ENCODE results near the gene UBE2G2.

UBE2G2 gene

DNA sequence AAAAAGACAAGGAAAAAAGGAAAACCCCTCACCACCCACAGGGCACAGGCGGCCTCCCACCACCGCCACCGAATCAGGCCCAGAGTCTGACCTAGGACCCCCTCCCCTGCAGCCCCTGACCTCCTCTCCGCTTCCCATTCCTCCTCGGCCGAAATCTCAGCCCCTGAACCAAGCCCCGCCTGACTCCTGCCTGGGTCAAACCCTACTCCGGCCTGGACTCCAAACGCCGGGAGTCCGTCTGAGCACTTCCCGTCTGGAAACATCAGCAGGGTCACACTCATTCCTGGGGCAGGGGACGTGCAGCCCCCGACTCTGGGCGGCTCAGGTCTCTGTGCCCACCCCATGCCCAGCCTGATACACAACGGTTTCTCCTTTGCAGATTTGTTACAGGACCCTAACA, 42.6 kb upstream of the UBE2G2 start:
- peaks cover under 1 to 8% of the 10 kb centered on the region in 2 donors for H3K36me3 ChIP-seq (ENCODE audit: control insufficient read depth in 1 of 2, insufficient read depth in 2 of 2, low read length in 2 of 2)
- H3K4me3 ChIP-seq (ENCODE audit: low read depth in 1 of 2, low read length in 2 of 2), result no peak overlapping the region
- H3K4me1 ChIP-seq (ENCODE audit: control insufficient read depth in 1 of 2, insufficient read depth in 2 of 2, low read length in 2 of 2), result peaks cover 7 to 19% of the 10 kb centered on the region in 2 donors
- H3K27me3 ChIP-seq (ENCODE audit: low read depth, low read length), result no peaks in the 10 kb centered on the region
- no peak overlapping the region for H3K27ac ChIP-seq (ENCODE audit: low read length)
- H3K9me3 ChIP-seq (ENCODE audit: control insufficient read depth in 1 of 2, low read length in 2 of 2), result no peaks in the 10 kb centered on the region

DNA sequence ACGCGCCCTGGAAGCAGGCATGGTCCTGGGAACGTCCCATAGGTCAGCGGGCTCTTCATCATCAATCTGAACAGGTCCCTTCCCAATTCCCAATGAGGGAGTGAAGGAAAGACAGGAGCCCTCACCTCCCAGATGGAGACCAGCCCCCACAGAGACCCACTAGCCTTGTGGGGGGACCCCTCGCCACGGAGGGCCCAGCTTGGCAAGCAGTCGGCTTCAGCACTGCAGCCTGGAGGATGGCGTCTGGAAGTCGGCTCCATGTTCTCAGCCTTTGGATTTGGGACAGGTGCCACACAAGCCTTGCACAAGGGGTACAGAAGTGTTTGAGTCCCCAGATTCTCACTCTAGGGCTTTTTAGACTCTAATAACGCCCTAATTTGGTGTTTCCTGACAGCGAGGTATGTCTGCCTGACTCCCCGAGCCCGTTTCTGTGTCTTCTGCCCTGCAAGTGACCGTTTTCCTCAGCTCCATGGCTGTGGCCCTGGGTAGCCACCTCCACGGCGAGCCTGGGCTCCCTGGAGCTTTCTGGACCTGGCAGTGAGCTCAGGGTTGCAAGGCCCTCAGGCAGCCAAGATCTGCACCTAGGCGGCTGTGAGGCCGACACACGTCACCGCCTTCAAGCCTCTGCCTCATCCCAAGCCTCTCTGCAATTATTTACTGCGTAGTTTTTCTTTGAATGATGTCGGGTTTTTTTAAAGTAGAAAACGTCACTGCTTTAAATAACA, 41.3 kb upstream of the UBE2G2 start:
- Histone ChIP-seq H3K4me3 (ENCODE audit: low read depth in 1 of 2, low read length in 2 of 2) (no peak overlapping the region), H3K36me3 (ENCODE audit: control insufficient read depth in 1 of 2, insufficient read depth in 2 of 2, low read length in 2 of 2) (no peaks in the 10 kb centered on the region), H3K27ac (ENCODE audit: low read length) (no peak overlapping the region), H3K4me1 (ENCODE audit: control insufficient read depth in 1 of 2, insufficient read depth in 2 of 2, low read length in 2 of 2) (peaks cover 7 to 19% of the 10 kb centered on the region in 2 donors), H3K27me3 (ENCODE audit: low read depth, low read length) (no peaks in the 10 kb centered on the region), H3K9me3 (ENCODE audit: control insufficient read depth in 1 of 2, low read length in 2 of 2) (no peaks in the 10 kb centered on the region)

DNA sequence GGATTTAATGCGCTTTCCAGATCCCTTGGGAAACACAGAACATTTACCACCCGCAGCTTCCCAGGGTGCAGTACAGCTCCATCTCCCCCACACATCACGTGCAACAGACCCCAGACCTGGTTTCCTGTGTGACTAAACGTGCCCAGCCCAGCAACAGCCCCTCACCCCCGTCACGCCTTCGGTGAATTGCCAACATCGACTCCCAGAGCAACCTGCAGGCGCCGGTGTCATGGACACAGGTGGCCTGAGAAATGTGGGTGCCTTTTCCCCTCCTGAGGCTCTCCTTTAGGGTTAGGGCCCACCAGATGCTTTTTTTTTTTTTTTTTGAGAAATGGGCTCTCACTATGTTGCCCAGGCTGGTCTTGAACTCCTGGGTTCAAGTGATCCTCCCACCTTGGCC, 40.5 kb upstream of the UBE2G2 start:
- H3K4me1 ChIP-seq (ENCODE audit: control insufficient read depth in 1 of 2, insufficient read depth in 2 of 2, low read length in 2 of 2), result peaks cover 7 to 19% of the 10 kb centered on the region in 2 donors
- no peaks in the 10 kb centered on the region for H3K9me3 ChIP-seq (ENCODE audit: control insufficient read depth in 1 of 2, low read length in 2 of 2)
- H3K27ac ChIP-seq (ENCODE audit: low read length), result no peak overlapping the region
- H3K27me3 ChIP-seq (ENCODE audit: low read depth, low read length), result no peaks in the 10 kb centered on the region
- no peak overlapping the region for H3K4me3 ChIP-seq (ENCODE audit: low read depth in 1 of 2, low read length in 2 of 2)
- H3K36me3 ChIP-seq (ENCODE audit: control insufficient read depth in 1 of 2, insufficient read depth in 2 of 2, low read length in 2 of 2), result no peaks in the 10 kb centered on the region

DNA sequence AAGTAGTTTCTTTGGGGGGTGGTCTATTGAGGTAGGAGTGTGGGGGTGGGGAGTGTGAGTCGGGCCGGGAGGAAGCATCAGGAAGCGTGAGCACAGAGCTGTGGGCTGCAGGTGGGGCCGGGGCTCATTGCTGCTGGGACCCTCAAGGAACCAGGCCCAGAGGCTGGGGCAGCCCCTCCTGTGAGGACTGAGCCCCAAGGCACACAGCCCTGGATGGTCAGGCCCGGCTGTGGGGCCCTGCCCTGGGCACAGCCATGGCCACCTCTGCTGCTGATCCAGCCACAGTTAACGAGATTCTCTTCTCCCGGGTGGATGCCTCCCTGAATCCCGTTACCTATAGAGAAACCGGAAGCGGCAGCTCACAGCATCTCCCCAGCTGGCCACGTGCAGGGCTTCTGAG, 39.2 kb upstream of the UBE2G2 start:
- no peaks in the 10 kb centered on the region for H3K9me3 ChIP-seq (ENCODE audit: control insufficient read depth in 1 of 2, low read length in 2 of 2)
- no peaks in the 10 kb centered on the region for H3K36me3 ChIP-seq (ENCODE audit: control insufficient read depth in 1 of 2, insufficient read depth in 2 of 2, low read length in 2 of 2)
- no peaks in the 10 kb centered on the region for H3K27me3 ChIP-seq (ENCODE audit: low read depth, low read length)
- H3K4me3 ChIP-seq (ENCODE audit: low read depth in 1 of 2, low read length in 2 of 2), result no peak overlapping the region
- no peak overlapping the region for H3K27ac ChIP-seq (ENCODE audit: low read length)
- peaks cover 0 to 13% of the 10 kb centered on the region in 2 donors for H3K4me1 ChIP-seq (ENCODE audit: control insufficient read depth in 1 of 2, insufficient read depth in 2 of 2, low read length in 2 of 2)

DNA sequence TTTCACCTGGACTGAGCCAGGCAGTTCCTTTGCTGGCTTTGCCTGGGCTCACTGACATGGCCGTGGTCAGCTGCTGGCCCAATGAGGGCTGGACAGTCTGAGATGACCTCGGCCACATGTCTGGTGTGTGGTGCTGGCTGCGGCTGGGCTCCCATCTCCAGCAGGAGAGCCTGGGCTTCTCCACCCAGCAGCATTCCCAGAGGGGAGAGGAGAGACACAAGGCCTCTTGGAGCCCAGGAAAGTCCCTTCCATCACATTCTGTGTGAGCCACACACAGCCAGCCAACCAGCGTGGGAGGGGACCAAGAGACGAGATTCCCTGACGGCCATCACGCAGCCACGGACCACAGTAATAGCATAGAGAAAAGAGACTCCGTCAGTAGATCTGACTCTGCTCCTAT, 37.3 kb upstream of the UBE2G2 start:
- Histone ChIP-seq H3K27me3 (ENCODE audit: low read depth, low read length) (no peaks in the 10 kb centered on the region), H3K9me3 (ENCODE audit: control insufficient read depth in 1 of 2, low read length in 2 of 2) (no peaks in the 10 kb centered on the region), H3K4me1 (ENCODE audit: control insufficient read depth in 1 of 2, insufficient read depth in 2 of 2, low read length in 2 of 2) (peaks cover 0 to 7% of the 10 kb centered on the region in 2 donors), H3K4me3 (ENCODE audit: low read depth in 1 of 2, low read length in 2 of 2) (no peak overlapping the region), H3K36me3 (ENCODE audit: control insufficient read depth in 1 of 2, insufficient read depth in 2 of 2, low read length in 2 of 2) (no peaks in the 10 kb centered on the region), H3K27ac (ENCODE audit: low read length) (no peak overlapping the region)

DNA sequence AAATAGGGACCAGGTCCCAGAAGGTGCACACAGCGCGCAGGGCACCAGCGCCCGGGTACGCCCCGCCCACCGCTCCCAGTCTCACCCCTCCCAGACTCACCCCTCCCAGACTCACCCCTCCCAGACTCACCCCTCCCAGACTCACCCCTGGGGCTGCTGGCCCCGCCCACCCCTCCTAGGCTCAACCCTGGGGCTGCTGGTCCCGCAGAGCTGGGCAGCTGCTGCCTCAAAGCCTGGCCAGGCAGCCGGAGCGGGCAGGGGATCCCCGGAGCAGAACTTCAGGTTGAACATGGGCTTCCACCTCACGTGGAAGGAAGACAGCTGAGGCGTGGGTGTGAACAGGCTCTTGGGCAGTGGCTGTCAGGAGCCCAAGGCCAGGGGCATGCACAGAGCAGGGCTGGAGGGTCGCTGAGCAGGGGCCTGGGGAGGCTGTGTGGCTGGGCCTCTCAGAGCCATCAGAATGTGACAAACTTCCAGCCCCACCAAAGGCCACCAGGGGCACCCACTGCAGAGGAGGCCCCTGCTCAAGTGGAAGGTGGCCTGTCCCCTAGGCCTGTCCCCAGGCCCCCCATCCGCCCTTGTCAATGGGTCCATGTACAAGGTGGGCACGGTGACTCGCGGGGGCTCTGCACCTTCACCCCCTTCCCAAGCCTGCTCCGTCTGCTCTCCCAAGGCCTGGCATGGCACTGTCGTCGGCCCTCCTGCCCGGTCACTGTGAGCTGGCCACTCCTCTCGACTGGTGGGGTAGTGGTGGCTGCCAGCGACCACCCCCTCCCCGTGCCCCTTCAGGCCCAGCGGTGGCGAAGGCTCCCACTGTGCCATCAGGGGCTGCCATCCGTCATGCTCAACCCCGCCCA, 36.6 kb upstream of the UBE2G2 start:
- no peak overlapping the region for H3K27ac ChIP-seq (ENCODE audit: low read length)
- H3K4me3 ChIP-seq (ENCODE audit: low read depth in 1 of 2, low read length in 2 of 2), result no peak overlapping the region
- H3K27me3 ChIP-seq (ENCODE audit: low read depth, low read length), result no peaks in the 10 kb centered on the region
- H3K9me3 ChIP-seq (ENCODE audit: control insufficient read depth in 1 of 2, low read length in 2 of 2), result no peaks in the 10 kb centered on the region
- H3K36me3 ChIP-seq (ENCODE audit: control insufficient read depth in 1 of 2, insufficient read depth in 2 of 2, low read length in 2 of 2), result no peaks in the 10 kb centered on the region
- peaks cover 0 to 7% of the 10 kb centered on the region in 2 donors for H3K4me1 ChIP-seq (ENCODE audit: control insufficient read depth in 1 of 2, insufficient read depth in 2 of 2, low read length in 2 of 2)

DNA sequence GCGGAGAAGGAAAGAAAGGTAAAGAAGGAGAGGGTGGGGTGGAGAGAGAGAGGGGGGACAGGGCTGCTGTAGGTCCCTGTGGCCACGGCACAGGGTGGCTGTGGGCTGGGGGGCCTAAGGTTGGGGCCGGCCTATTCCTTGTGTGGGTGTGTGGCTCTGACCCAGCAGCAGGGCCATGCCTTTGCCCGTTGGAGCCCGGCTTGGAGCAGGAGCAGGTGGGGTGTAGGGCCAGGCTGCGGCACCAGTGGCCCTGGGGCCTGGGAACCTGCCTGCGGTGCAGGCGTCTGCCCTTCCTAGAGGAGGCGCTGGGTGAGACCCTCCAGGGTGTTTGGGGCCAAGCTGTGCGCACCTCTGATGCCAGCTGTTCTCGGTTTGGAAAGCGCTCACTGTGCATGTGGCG, 35.9 kb upstream of the UBE2G2 start:
- Histone ChIP-seq H3K27me3 (ENCODE audit: low read depth, low read length) (no peaks in the 10 kb centered on the region), H3K9me3 (ENCODE audit: control insufficient read depth in 1 of 2, low read length in 2 of 2) (no peaks in the 10 kb centered on the region), H3K27ac (ENCODE audit: low read length) (no peak overlapping the region), H3K36me3 (ENCODE audit: control insufficient read depth in 1 of 2, insufficient read depth in 2 of 2, low read length in 2 of 2) (no peaks in the 10 kb centered on the region), H3K4me3 (ENCODE audit: low read depth in 1 of 2, low read length in 2 of 2) (no peak overlapping the region), H3K4me1 (ENCODE audit: control insufficient read depth in 1 of 2, insufficient read depth in 2 of 2, low read length in 2 of 2) (peaks cover 0 to 7% of the 10 kb centered on the region in 2 donors)

DNA sequence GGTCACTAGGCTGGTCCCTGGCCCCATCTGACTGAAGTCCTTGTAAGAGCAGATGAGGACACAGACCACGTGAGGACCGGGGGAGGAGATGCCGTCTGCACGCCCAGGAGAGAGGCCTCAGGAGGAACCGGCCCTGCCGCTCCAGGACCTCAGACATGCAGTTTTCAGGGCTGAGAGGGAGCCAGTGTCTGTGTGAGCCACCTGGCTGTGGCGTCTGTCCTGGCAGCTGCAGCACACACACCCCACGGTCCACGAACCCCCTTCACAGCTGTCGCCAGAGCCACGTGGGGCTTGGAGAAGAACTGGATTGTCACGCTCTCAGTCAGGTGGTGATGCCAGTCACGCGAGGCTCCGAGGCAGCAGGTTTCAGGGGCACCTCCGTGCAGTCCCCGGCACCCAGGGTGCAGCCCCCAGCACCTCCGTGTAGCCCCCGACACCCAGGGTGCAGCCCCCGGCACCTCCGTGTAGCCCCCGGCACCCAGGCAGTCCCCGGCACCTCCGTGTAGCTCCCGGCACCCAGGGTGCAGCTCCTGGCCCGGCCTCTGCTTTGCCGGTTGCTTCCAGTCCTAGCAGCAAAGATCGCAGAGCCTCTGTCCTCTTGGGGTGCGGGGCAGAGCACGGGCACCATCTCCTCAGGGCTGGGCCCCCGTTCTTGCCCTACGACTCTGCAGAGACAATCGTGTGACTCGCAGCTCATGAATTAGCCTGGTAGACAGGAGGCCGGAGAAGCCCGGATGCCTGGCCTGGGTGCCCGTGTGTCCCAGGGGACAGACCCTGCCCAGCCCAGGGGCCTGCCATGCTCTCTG, 35.2 kb upstream of the UBE2G2 start:
- no peaks in the 10 kb centered on the region for H3K9me3 ChIP-seq (ENCODE audit: control insufficient read depth in 1 of 2, low read length in 2 of 2)
- H3K36me3 ChIP-seq (ENCODE audit: control insufficient read depth in 1 of 2, insufficient read depth in 2 of 2, low read length in 2 of 2), result no peaks in the 10 kb centered on the region
- H3K4me3 ChIP-seq (ENCODE audit: low read depth in 1 of 2, low read length in 2 of 2), result no peak overlapping the region
- no peaks in the 10 kb centered on the region for H3K27me3 ChIP-seq (ENCODE audit: low read depth, low read length)
- peaks cover 0 to 7% of the 10 kb centered on the region in 2 donors for H3K4me1 ChIP-seq (ENCODE audit: control insufficient read depth in 1 of 2, insufficient read depth in 2 of 2, low read length in 2 of 2)
- no peak overlapping the region for H3K27ac ChIP-seq (ENCODE audit: low read length)

DNA sequence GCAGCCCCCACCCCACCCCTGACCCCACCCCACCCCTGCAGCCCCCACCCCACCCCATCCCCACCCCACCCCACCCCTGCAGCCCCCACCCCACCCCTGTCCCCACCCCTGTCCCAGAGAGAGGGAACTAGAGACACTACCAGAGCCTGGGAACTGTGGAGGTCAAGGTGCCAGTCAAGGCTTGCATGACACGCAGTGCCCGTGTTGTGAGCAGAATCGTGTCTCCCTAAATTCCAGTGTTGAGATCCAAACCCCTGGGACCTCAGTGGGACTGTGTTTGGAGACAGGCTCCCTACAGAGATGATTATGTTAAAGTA, 34.7 kb upstream of the UBE2G2 start:
- H3K36me3 ChIP-seq (ENCODE audit: control insufficient read depth in 1 of 2, insufficient read depth in 2 of 2, low read length in 2 of 2), result no peaks in the 10 kb centered on the region
- no peaks in the 10 kb centered on the region for H3K27me3 ChIP-seq (ENCODE audit: low read depth, low read length)
- H3K9me3 ChIP-seq (ENCODE audit: control insufficient read depth in 1 of 2, low read length in 2 of 2), result no peaks in the 10 kb centered on the region
- H3K4me3 ChIP-seq (ENCODE audit: low read depth in 1 of 2, low read length in 2 of 2), result no peak overlapping the region
- H3K27ac ChIP-seq (ENCODE audit: low read length), result no peak overlapping the region
- peaks cover 0 to 7% of the 10 kb centered on the region in 2 donors for H3K4me1 ChIP-seq (ENCODE audit: control insufficient read depth in 1 of 2, insufficient read depth in 2 of 2, low read length in 2 of 2)

DNA sequence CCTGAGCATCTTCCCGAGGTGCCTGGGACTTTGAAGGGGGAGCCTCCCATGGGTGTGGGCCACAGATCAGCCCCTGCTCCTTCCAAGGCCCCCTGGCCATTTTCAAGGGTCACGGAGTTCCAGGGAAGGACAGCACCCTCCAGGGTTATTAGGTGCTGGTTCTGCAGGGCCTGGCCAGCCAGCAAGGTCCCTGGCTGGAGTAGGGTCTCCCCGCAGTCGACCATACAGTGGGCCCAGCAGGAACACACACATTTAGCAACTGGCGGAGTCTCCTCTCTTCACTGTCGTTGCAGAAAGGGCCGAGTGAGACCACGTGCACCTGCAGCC, 34.0 kb upstream of the UBE2G2 start:
- Histone ChIP-seq H3K27me3 (ENCODE audit: low read depth, low read length) (no peaks in the 10 kb centered on the region), H3K4me1 (ENCODE audit: control insufficient read depth in 1 of 2, insufficient read depth in 2 of 2, low read length in 2 of 2) (peaks cover 0 to 7% of the 10 kb centered on the region in 2 donors), H3K9me3 (ENCODE audit: control insufficient read depth in 1 of 2, low read length in 2 of 2) (no peaks in the 10 kb centered on the region)

DNA sequence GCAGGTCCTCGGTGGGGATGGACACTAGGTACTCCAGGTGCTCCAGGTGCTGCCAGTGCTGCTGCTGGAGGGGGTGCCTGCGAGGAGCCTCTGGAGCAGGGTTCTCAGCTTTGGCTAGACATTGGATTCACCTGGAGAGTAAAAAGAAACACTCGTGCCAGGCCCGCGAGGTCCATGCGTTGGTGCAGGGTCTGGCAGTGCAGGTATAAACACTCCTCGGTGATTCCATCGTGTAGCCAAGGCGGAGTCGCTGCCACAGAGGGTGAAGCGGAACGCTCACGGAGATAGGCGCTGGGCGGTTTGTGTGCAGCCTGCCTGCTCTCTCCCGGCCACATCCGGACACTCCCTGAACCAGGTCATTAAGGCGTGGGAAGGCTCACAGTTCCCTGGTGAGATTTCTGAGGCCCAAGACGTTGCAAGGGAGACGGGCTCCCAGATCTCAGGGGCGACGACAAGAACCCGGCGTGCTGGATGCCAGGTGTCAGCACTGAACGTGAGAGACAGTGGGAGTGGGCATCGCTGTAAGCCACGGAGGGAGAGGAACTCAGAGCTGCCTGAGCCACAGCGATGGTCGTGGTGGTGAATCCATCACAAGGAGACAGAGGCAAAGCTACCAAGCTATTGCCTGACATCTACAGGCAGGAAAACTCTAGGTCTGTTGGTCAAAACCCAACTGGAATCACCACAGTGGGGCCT, 33.5 kb upstream of the UBE2G2 start:
- Histone ChIP-seq H3K36me3 (ENCODE audit: control insufficient read depth in 1 of 2, insufficient read depth in 2 of 2, low read length in 2 of 2) (no peaks in the 10 kb centered on the region), H3K4me3 (ENCODE audit: low read depth in 1 of 2, low read length in 2 of 2) (no peak overlapping the region), H3K27ac (ENCODE audit: low read length) (no peak overlapping the region), H3K9me3 (ENCODE audit: control insufficient read depth in 1 of 2, low read length in 2 of 2) (no peaks in the 10 kb centered on the region), H3K4me1 (ENCODE audit: control insufficient read depth in 1 of 2, insufficient read depth in 2 of 2, low read length in 2 of 2) (peaks cover 0 to 7% of the 10 kb centered on the region in 2 donors), H3K27me3 (ENCODE audit: low read depth, low read length) (no peaks in the 10 kb centered on the region)

More for the DNA sequence above, 34.0 kb upstream of the UBE2G2 start:
- Histone ChIP-seq H3K27ac (ENCODE audit: low read length) (no peak overlapping the region), H3K36me3 (ENCODE audit: control insufficient read depth in 1 of 2, insufficient read depth in 2 of 2, low read length in 2 of 2) (no peaks in the 10 kb centered on the region), H3K4me3 (ENCODE audit: low read depth in 1 of 2, low read length in 2 of 2) (no peak overlapping the region)

Data from muscle layer of duodenum (tissue), 2 donors.